HTR-8/SVneo (cell line): Measurements from ENCODE around the gene SHISA8.
A peak's percentile ranks its signal among the peaks of the same experiment; 100 is the strongest.

Experiments used
- DNase-seq: peaks from one replicate; pipeline ENCODE4 v3.0.0; 2011; ENCODE audit warnings: low spot score, mixed read lengths; ENCODE audit not compliant: insufficient read length
- FAIRE-seq: peaks from 2 replicates; lab custom pipeline; 2011; peaks lifted over from hg19 to GRCh38; lab: Jason Lieb, UNC

Gene SHISA8

DNA sequence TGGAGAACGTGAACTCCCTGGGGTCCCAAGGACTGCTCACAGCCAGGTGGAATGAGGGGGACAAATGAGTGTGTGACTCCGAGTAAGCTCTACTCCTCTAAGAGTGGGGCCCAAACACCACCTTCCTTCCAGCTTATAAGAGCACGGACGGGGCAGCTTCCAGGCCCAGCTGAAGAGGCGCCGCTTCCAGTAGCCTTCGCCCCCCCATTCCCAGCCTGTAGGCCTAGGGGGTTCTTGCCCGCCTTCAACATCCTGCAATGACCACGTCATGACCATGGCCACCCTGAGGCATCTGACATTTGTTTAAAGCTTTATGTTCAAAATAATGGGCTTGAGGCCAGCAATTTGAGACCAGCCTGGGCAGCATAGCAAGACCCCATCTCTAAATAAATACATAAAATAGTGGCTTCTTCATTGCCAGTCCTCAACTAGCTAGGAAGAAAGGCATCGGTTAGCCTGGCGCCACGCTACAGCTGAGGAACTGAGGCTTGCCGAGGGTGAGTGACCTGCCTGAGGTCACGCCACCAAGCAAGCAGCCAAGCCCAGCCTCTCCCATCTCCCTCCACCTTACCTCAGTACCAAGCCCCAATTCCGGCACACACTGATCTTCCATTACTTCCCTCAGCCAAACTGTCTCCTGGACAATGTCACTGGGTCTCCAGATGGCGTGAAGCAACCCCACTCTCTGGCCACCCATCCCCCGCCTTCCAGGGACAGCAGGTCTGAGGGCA lies 19.6 kb upstream of the SHISA8 start:
- FAIRE-seq: no peak
- no peak for DNase-seq

DNA sequence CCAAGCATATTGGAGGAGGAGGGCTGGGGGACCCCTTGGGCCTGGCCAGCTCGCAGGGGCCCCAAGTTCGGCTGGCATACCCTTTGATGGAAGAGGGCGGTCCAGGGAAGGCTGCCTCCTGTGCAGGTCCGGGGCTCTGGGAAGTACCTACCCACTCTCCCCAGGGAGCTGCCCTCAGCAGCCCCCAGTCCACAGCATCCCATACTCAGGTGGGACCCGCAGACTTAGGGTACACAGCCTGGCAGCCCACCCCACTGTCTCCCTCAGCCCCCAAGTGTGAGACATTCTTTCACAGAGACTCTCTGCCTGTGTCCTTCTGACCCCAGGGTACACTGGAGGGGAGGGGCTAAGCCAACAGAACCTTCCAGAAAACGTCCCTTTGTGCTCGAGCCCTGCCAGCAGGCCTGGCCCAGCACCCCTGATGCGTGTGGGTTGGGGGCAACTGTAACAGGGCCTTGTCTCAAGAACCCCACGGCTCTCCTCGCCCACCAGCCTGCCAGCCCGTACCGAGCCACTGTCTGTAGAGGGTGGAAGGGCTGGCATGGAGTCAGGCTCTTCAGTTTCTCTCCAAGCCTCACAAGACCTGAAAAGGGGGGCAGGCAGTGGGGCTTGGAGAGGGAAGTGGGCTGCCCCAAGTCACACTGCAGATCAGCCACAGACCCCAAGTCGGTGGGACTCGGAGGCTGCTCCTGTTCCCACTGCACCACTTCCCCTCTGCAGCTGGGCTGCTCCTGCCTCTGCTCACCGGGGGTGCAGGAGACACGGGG lies 18.7 kb upstream of the SHISA8 start:
- DNase-seq (no peak), FAIRE-seq (no peak)

DNA sequence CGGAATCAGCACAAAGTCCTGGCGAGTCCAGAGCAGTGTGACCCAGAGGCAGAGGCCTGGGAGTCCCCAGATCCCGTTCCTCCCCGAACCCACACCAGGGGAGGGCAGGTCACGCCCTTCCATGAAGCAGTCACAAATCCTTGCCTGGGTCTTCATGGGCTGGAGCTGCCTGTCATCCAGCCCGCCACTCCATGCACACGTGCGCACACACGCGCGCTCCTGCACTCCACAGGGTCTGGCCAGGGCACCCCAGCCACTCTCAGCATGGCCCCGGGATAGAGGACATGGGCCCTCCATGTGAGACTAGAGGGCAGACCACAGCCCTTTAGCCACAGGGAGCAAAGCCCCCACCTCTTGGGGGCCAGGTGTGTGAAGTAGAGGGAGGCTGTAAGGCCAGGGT lies 17.5 kb upstream of the SHISA8 start:
- no peak for DNase-seq
- FAIRE-seq: no peak

DNA sequence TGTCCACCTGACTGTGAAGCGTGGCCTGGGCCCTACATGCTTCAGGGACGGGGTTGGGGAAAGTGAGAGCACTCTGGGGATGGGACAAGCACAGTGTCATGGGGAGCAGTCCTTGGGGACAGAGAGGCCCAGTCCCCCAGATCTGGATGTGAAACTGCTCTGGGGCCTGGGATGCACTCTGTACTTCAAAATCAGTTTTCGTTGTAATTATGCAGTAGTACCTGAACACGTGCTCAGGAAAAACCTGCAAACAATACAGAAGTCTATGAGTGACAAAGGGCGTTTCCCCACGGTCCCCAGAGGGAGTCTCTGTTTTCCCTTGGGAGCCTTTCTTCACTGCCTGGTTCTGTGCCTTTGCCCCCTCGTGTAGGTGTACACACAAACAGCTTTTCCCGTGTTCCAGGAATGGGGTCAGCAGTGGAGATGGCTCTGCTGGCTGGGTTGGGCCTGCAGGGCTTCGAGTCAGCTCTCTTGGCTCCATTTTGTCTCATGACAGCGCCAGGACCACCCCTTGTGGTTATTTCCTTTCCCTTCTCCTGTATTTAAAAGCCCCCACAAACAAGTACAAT lies 16.9 kb upstream of the SHISA8 start:
- DNase-seq (no peak), FAIRE-seq (no peak)

DNA sequence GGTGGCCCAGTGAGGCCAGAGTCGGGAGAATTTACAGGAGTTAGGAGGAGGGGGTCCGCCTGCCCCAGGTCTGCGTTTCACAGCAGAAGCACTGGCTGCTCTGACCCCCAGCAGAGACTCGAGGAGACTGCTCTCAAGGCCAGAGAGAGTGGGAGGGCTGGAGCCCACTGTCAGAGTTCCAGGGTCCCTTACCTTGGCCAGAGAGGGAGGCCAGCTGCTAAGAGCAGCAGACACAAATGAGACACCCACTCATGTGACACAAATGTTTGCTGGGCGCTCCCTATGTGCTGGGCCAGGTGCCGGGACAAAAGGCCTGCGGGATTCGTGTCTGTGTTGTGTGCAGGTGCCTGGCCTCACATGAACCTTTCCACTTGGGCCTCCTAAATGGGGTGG lies 14.5 kb upstream of the SHISA8 start:
- DNase-seq (no peak), FAIRE-seq (no peak)

DNA sequence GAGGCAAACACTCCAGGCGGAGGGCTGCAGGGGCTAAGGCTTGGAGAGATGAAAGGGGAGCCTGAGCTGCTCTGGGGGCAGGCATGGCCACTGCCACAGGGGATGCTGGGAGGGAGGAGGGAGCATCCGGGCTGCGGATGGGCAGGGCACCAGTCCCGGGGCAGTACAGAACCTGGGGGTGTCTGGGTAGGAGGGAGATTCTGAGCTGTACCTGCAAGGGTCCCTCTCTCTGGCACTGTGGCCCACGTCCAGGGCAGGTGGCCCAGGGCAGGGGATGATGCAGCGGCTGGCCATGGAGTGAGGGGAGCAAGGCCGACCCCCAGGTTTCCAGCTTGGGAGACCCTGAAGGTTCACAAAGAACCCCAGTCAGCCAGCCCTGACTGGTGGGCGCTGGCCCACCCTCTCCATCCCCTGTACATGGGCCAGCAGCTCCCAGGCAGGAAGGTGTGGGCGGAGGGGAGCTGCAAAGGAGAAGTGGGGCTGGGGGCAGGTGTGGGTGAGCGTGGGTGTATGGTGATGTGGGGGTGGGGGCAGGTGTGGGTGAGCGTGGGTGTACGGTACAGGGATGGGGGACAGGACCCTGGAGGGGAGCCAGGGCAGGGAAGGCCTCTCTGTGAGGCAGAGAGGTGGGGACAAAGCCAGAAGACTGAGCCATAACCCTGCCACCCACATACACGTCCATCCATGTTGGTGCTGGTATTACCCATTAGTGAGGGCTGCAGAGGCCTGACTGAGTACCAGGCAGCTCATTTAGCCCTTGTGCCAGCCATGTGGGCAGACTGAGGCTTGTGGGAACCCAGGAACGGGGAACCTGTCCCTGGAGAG lies 13.9 kb upstream of the SHISA8 start:
- no peak for FAIRE-seq
- DNase-seq: no peak

DNA sequence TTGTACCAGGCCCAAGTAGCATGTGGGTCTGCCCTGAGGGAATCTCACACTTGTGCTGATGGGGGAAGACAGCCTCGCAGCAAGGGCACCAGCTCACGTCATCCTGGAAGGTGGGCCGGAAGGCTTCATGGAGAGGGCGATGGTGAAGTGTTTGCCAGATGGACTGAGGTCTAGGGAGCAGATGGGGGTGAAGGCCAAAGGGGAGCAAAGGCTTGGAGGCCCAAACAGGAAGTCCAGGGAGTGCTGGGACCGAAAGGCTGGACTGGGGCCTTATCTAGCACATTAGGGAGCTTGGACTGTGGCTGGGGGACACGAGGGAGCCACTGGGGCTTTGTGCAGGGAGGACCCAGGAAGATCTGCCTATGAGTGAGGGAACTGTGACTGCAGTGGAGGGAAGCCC lies 12.9 kb upstream of the SHISA8 start:
- no peak for FAIRE-seq

DNA sequence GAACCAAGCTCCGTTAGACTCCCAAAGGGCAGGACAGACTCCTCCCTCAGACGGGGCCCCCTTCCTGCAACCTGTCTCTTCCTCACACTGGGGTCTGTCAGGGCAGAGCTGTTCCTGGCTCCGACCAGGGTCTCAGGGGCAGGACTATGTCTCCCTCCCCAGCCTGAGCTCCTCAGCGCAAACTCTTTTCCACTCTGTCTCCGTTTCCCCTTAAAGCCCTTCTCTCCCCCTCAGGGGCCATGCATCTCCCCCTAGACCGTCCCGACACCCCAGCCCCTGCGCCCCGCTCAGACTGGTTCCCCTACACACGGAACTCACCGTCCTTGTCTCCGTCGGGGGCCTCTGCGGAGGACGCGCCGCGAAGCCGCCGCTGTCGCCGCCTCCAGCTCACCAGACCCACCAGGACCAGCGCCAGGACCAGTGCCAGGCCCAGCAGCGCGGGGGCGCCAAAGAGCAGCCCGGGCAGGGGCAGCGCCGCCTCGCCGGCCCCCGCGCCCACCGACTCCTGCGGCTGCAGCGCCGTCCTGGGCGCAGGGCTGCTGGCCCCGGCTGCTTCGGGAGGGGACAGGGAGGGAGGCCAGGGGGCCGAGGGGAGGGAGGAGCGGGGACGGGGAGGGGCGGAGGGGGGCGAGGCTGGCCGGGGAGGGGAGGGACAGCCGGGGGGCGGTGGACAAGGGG lies 11.0 kb upstream of the SHISA8 start:
- DNase-seq (peak; percentile 68), FAIRE-seq (no peak)

More for the DNA sequence above, 12.9 kb upstream of the SHISA8 start:
- no peak for DNase-seq

DNA sequence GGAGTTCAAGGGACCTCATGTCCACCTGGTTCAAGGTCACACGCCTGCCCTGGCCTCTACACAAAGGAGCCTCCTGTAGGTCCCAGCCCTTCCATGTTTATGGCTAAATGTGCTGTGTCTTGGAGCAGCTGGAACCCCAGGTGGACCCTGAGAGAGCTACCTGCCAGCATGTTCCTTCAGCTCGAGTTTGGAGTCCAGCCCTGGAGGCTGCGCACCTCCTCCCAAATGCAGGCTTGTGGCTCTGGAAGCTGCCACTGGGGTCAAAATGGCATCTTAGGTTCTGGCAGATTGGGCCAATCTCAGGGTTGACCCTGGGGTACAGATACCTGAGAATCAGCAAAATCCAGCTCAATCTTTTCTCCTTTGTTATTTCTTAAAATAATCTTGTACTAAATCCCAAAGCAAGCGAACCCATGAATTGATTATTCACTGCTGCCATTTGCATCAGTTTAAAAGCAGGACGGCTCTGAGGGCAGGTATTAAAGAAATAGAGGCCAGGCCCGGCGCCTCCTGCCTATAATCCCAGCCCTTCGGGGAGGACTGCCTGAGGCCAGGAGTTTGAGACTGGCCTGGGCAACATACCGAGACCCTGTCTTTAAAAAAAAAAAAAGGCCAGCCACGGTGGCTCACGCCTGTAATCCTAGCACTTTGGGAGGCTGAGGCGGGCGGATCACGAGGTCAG lies 8.9 kb upstream of the SHISA8 start:
- no peak for FAIRE-seq
- no peak for DNase-seq

DNA sequence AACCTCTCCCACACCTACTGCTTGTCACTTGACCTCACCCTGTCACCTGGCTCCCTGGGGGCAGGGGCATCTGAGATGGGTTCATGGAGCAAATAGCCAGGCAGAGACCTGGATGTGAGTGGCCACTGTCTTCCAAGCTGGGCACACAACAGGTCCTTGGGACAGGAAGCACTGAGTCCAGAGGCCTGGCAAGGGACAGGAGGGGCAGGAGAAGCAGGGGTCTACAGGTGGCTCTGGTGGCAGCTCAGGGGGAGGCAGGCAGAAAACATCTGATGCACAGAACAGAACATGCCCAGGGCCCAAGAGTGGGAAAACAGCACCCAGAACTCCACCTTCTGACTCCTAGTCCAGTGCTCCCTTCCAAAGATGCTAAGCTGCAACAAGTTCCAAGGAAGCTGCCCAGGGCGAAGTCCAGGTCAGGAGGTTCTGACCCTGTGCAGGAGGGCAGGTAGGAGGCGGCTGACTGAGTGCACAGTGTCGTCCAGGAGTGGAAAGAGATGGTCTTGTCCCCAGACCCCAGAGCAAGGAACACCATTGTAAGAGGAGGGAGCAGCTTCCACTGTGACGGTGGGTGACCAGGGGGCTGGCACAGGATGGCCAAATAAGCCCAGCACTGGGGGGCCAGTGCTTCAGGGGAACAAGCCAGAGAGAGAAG lies 8.2 kb upstream of the SHISA8 start:
- FAIRE-seq (no peak), DNase-seq (no peak)

DNA sequence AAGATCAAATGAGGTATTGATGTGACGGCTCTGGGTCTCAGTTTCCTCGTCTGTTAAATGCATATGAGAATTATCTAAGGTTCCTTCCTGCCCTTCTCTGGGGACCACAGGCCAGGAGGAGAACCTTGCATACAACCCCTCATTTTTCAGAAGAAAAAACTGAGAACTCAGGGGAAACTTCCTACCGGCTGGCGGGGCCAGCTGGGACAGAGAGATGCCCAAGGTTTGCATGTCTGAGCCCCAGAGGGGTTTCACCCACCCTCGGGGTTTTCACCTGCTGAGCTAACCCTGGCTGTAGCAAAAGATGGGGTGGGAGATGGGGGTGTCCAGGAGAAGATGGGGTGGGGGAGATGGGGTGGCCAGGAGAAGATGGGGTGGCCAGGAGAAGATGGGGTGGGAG lies 7.5 kb upstream of the SHISA8 start:
- FAIRE-seq: no peak
- no peak for DNase-seq

DNA sequence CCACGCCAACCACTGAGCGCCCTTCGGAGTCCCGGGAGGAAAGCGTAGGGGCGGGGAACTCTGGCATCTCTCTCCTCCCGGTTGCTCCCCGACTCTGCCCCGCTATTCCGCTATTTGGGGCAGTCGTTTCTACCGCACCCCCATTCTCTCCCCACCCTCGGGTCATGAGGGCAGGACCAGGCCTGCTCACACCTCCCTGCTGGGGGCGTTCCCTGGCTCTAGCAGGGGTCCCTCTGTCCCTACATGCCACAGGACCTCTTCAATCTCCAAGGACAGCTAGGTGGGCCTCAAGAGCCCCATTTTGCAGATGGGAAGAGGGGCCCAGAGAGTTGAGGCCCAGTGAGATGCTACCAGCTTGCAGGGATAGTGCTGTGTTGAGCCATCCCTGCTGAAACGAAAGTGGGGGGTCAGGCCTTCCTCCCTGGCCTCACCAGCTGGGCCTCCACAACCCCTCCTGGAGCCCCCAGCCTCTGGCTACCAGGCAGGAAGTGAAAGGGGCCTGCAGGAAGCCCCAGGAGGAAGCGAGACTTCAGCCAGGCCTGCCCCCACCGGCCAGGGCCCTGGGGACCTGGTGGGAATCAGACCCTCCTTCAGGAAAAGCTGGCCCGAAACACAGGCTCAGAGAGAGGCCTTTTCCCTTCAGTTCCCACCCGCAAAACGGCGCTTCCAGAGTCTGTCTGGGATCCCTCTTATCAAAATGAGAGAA lies 5.5 kb upstream of the SHISA8 start:
- FAIRE-seq (no peak), DNase-seq (no peak)

DNA sequence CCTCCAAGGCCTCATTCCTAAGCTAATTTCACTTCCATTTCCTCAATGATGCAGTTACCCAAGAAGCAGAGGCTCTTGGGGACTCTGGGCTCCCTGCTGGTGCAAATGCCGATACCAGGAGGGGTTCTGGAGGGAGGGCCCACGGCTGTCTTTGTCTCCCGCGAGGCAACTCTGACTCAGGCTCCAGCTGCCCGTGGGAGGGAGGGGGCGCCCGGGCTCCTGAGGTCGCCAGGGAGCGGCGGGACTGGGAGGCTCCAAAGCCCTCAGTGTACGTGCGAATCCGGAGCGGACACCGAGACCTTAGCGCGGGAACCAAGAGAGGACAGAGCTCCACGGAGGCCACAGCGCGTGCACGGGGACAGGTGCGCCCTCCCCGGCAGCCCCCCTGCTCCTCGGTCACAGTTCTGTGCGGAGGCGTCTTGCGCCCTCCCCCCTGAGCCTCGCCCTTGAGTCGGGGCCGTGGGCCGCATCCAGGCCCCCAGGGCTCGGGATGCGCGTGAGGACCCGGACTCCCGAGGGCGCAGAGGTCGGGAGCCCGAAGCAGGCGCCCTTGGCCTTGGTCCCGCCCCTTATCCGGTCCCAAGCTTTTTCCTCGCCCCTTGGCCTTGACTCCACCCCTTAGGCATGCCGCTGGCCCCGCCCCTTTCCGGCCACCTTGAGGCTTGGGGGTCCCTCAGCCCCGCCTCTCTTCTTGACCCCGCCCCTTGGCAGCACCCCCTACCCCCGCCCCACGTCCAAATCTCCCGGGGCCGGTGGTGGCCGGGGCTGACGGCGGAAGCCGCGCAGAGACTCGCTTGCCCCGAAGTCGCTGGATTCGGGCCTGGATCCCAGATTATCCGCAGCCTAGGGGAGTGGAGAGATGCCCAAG lies 4.7 kb upstream of the SHISA8 start:
- FAIRE-seq (no peak), DNase-seq (no peak)

DNA sequence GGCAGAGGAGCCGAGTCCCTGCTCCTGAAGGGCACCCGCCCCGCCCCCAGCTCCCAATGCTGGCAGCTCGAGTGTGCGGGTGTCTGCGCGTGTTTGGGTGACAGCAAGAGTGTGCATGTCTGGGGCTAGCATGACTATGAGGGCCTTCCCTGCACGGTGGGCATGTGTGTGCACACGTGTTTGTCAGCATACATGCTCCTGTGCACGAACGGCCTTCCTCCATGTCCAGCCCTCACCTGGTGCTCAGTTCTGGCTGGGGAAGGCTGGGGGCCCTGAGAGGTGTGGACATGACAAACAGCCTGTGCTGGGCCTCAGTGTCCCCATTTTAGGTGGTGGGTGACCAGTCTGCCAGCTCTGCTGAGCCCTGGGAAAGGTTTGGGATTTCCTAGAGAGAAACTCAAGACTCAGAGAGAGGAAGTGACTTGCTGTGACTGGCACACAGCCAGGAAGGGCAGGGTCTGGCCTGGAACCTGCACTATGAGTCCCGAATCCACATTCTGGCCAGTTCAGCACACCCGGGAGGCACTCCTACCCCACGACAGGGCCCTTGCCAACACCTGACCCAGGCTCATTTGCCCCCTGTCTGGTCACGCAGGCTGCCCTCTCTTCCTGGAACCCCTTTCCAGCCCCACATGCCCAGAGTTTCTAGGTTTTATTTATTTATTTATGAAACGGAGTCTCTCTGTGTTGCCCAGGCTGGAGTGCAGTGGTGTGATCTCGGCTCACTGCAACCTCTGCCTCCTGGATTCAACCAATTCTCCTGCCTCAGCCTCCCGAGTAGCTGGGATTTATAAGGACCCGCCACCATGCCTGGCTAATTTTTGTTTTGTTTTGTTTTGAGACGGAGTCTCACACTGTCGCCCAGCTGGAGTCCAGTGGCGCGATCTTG lies 3.3 kb upstream of the SHISA8 start:
- DNase-seq (peak; percentile 58), FAIRE-seq (peak; percentile 20)

DNA sequence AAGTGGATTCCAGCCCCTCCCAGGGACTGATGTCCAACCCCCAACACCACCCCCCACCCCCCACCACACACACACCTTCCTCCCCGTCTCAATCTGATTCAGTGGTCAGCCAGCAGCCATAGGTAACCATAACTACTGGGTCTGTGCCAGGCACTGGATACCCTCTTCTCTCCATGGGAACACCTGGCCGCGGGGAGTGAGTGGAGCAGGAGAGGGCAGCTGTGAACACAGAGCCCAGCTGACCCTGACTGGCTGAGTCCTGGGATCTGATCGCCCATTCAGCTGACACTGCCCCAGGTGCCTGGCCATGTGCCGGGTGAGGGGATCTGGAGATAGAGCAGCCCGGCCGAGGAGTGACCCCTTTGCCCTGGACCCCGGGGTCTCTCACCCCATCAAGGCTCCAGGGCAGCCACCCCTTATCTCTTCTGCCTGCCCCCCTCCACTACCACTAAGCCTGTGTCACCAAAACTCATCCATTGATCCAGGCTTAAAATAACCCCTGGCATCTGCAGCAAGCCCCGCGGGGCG lies 2.6 kb upstream of the SHISA8 start:
- DNase-seq (no peak), FAIRE-seq (no peak)

DNA sequence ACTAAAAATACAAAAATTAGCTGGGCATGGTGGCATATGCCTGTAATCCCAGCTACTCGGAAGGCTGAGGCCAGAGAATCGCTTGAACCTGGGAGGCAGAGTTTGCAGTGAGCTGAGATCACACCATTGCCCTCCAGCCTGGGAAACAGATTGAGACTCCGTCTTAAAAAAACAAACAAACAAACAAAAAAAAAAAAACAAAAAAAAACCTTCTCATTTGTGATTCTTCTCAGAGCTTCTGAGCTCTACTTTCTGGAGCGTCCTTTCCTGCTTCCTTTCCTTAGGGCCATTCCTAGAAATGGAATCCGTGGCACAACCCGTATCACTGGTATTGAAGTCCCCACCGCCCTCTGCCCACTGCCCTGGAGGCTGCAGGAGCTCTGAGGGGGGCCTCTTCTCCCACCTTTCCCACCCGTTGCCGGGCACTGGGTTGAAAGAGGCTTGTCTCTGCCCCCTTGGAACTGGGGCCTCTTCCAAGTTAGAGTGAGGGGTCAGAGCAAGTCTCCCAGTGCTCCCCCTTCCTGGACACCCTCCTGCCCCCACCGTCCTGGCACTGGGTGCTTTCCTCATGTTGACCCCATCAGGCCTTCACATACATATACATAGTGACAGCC lies 2.0 kb upstream of the SHISA8 start:
- FAIRE-seq: no peak
- DNase-seq: no peak
